KMS-11 (cell line): ENCODE results near the gene RAB37.

ENCODE experiments used
- H2AFZ ChIP-seq: fragments of 200-600 bp; sonication (generic); 2 replicates; pipeline ENCODE4 v1.6.1; 2016; ENCODE audit warnings: antibody characterized with exemption, mixed run types, low read depth
- H3K27ac ChIP-seq: fragments of 200-600 bp; sonication (generic); 2 replicates; pipeline ENCODE4 v1.6.1; 2016; ENCODE audit warnings: mild to moderate bottlenecking, mixed run types
- H3K27me3 ChIP-seq: fragments of 200-600 bp; sonication (generic); 2 replicates; pipeline ENCODE4 v1.6.1; 2017; ENCODE audit warnings: mild to moderate bottlenecking, low read depth, mixed run types, moderate library complexity; ENCODE audit not compliant: insufficient read depth
- H3K36me3 ChIP-seq: fragments of 200-600 bp; sonication (generic); 2 replicates; pipeline ENCODE4 v1.6.1; 2017; ENCODE audit warnings: mild to moderate bottlenecking, mixed run types; ENCODE audit not compliant: insufficient read depth
- H3K4me1 ChIP-seq: fragments of 200-600 bp; sonication (generic); 2 replicates; pipeline ENCODE4 v1.6.1; 2016; ENCODE audit warnings: mild to moderate bottlenecking, low read depth, mixed run types; ENCODE audit not compliant: poor library complexity, severe bottlenecking
- H3K4me2 ChIP-seq: fragments of 200-600 bp; sonication (generic); 2 replicates; pipeline ENCODE4 v1.7.0; 2016; ENCODE audit warnings: mild to moderate bottlenecking, mixed run types
- H3K4me3 ChIP-seq: fragments of 200-600 bp; sonication (generic); IDR thresholded peaks from 2 replicates; pipeline ENCODE4 v1.6.1; 2017; ENCODE audit warnings: low read depth, low read length, mixed read lengths; ENCODE audit not compliant: insufficient read depth
- H3K79me2 ChIP-seq: fragments of 200-600 bp; sonication (generic); 2 replicates; pipeline ENCODE4 v1.6.1; 2016; ENCODE audit warnings: low read depth, mixed run types; ENCODE audit not compliant: insufficient read depth
- H3K9ac ChIP-seq: fragments of 200-600 bp; sonication (generic); 2 replicates; pipeline ENCODE4 v1.6.1; 2016; ENCODE audit warnings: mild to moderate bottlenecking, mixed run types
- H4K20me1 ChIP-seq: fragments of 200-600 bp; sonication (generic); 2 replicates; pipeline ENCODE4 v1.6.1; 2016; ENCODE audit warnings: mild to moderate bottlenecking, mixed run types; ENCODE audit not compliant: insufficient read depth
- CTCF ChIP-seq: fragments of 200-600 bp; sonication (generic); conservative IDR thresholded peaks from 2 replicates; pipeline ENCODE4 v1.6.1; 2017; ENCODE audit warnings: low read depth, mild to moderate bottlenecking, antibody characterized with exemption, low read length, moderate library complexity, mixed read lengths

RAB37 gene

GRCh38 chr17:74699236-74699635 lies 37.8 kb upstream of the RAB37 start:
- Histone ChIP-seq H4K20me1 (no peaks in the 10 kb centered on the region), H3K27me3 (no peaks in the 10 kb centered on the region; the same call in 1 of the 2 replicates), H3K79me2 (no peaks in the 10 kb centered on the region), H3K4me2 (no peak overlapping the region), H3K9ac (no peak overlapping the region), H3K36me3 (no peaks in the 10 kb centered on the region), H2AFZ (no peak overlapping the region), H3K4me3 (no peak overlapping the region), H3K27ac (no peak overlapping the region), H3K4me1 (peaks cover 3% of the 10 kb centered on the region)
- no peak for TF ChIP-seq CTCF

GRCh38 chr17:74702116-74702871 lies 34.8 kb upstream of the RAB37 start:
- no peak overlapping the region for H3K27ac ChIP-seq
- H3K27me3 ChIP-seq, result no peaks in the 10 kb centered on the region; the same call in 1 of the 2 replicates
- no peak overlapping the region for H3K4me2 ChIP-seq
- H3K4me3 ChIP-seq, result no peak overlapping the region
- no peak for TF ChIP-seq CTCF
- H3K36me3 ChIP-seq, result no peaks in the 10 kb centered on the region
- H3K9ac ChIP-seq, result no peak overlapping the region
- H2AFZ ChIP-seq, result no peak overlapping the region
- H3K4me1 ChIP-seq, result peaks cover under 1% of the 10 kb centered on the region
- no peaks in the 10 kb centered on the region for H3K79me2 ChIP-seq
- no peaks in the 10 kb centered on the region for H4K20me1 ChIP-seq

GRCh38 chr17:74703311-74703710 lies 33.7 kb upstream of the RAB37 start:
- TF ChIP-seq CTCF, result no peak
- Histone ChIP-seq H3K27me3 (no peaks in the 10 kb centered on the region; the same call in 1 of the 2 replicates), H3K79me2 (no peaks in the 10 kb centered on the region)

GRCh38 chr17:74704544-74704943 lies 32.5 kb upstream of the RAB37 start:
- H3K9ac ChIP-seq, result no peak overlapping the region
- H3K27ac ChIP-seq, result no peak overlapping the region
- no peak overlapping the region for H3K4me2 ChIP-seq
- H3K27me3 ChIP-seq, result no peaks in the 10 kb centered on the region; the same call in 1 of the 2 replicates
- H4K20me1 ChIP-seq, result no peaks in the 10 kb centered on the region
- H3K4me1 ChIP-seq, result no peaks in the 10 kb centered on the region
- TF ChIP-seq CTCF, result no peak
- H3K4me3 ChIP-seq, result no peak overlapping the region
- no peaks in the 10 kb centered on the region for H3K36me3 ChIP-seq
- H2AFZ ChIP-seq, result no peak overlapping the region
- H3K79me2 ChIP-seq, result no peaks in the 10 kb centered on the region

More at GRCh38 chr17:74703311-74703710, 33.7 kb upstream of the RAB37 start:
- Histone ChIP-seq H2AFZ (no peak overlapping the region), H3K4me3 (no peak overlapping the region), H3K4me2 (no peak overlapping the region), H3K36me3 (no peaks in the 10 kb centered on the region), H3K27ac (no peak overlapping the region), H4K20me1 (no peaks in the 10 kb centered on the region), H3K9ac (no peak overlapping the region), H3K4me1 (no peaks in the 10 kb centered on the region)
